Tibial nerve (tissue), 4 donors: Measurements from ENCODE around the gene RNF181. TPM values are rescaled to one million over a fixed set of nuclear protein-coding genes. Genes with fewer than 3 reads are reported as not detected.
A peak's percentile ranks its signal among the peaks of the same experiment; 100 is the strongest.

Source experiments
- DNase-seq, 2 donors: peaks; one replicate each; pipeline ENCODE4 v3.0.0-alpha.2; 2019; ENCODE audit warnings: low spot score in 2 of 2
- H3K27ac ChIP-seq, 4 donors: fragments of 200-600 bp; sonication (generic) in 3 of 4; one replicate each; pipeline ENCODE4 v1.5.1; 2017 to 2019; ENCODE audit warnings: mild to moderate bottlenecking in 1 of 4
- H3K27me3 ChIP-seq, 2 donors: fragments of 200-600 bp; sonication (generic) in 1 of 2; one replicate each; pipeline versions ENCODE4 v1.5.1 to v1.6.0; 2017 to 2019
- H3K36me3 ChIP-seq, 3 donors: fragments of 200-600 bp; sonication (generic); one replicate each; pipeline ENCODE4 v1.5.1; 2018 to 2019
- H3K4me1 ChIP-seq, 4 donors: fragments of 200-600 bp; sonication (generic) in 3 of 4; one replicate each; pipeline ENCODE4 v1.5.1; 2017 to 2019
- H3K4me3 ChIP-seq, 4 donors: fragments of 200-600 bp; sonication (generic) in 3 of 4; one replicate each; pipeline ENCODE4 v1.5.1; 2017 to 2019; ENCODE audit warnings: mild to moderate bottlenecking in 1 of 4, moderate library complexity in 1 of 4
- H3K9me3 ChIP-seq, 4 donors: fragments of 200-600 bp; sonication (generic) in 3 of 4; one replicate each; pipeline ENCODE4 v1.5.1; 2017 to 2019
- EP300 ChIP-seq, 2 donors: sonication (generic); formaldehyde crosslinking; IDR thresholded peaks; one replicate each; pipeline ENCODE4 v1.6.1; 2017; ENCODE audit warnings: antibody characterized with exemption in 2 of 2, mild to moderate bottlenecking in 1 of 2
- POLR2A ChIP-seq, 2 donors: fragments of 450-650 bp; IDR thresholded peaks; one replicate each; pipeline ENCODE4 v1.6.1; 2017; ENCODE audit warnings: antibody characterized with exemption in 2 of 2, mild to moderate bottlenecking in 2 of 2, moderate library complexity in 2 of 2
- WGBS, 2 donors: methylation state at CpG; one replicate each; pipeline ENCODE4 v1.1.5; 2018; 5-methylcytosine and 5-hydroxymethylcytosine counted together
- total RNA-seq, 4 donors: library from RNA; depleted of rRNA; stranded (reverse); fragments of >200 nt; gene quantifications; one replicate each; pipeline ENCODE4 v1.1.0, GENCODE V29; 2016
- TF ChIP-seq, protein P1 (sequence below), 5 experiments: fragments of 200-600 bp in 3 of 5; fragments of 450-650 bp in 2 of 5; sonication (generic) in 3 of 5; IDR thresholded peaks; one replicate each; pipeline ENCODE4 v1.5.1; 2016 to 2019; ENCODE audit warnings: antibody characterized with exemption in 5 of 5, mild to moderate bottlenecking in 3 of 5, moderate library complexity in 2 of 5

The RNF181 gene
- total RNA-seq, 4 donors from 2014 or later = 117 to 212 (median 162) TPM

DNA sequence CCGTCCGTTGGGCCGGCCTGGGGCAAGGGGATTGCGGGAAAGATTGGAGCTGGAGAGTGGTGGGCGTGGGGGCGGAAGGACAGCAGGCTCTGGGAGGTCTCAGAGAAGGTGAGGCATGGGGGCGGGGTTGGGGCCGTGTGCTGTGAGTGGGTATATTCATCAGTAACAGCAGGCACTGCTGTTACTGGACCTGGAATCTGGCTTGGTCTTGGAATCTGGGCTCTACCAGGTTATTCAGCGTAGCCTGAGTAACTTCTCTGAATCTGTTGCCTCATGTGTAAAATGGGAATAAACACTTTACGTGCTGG, 435 bp downstream of the RNF181 start:
- Histone ChIP-seq H3K27ac (peak overlapping the region; percentile 86 to 95 (median 92)), H3K36me3 (peaks cover 0 to 42% (median 4%) of the 10 kb centered on the region in 3 donors), H3K4me1 (peaks cover 0 to 67% (median 32%) of the 10 kb centered on the region in 4 donors), H3K4me3 (peak overlapping the region; percentile 73 to 90 (median 82)), H3K27me3 (no peaks in the 10 kb centered on the region), H3K9me3 (no peaks in the 10 kb centered on the region)
- DNase-seq = no peak
- WGBS, 2 donors = 2 to 4% methylated on average over 10 of the region's 10 CpGs
- no peak for TF ChIP-seq POLR2A (IDR thresholded peaks at IDR 0.05)
- no peak for TF ChIP-seq EP300 (IDR thresholded peaks at IDR 0.05)
- TF ChIP-seq, protein P1, sequence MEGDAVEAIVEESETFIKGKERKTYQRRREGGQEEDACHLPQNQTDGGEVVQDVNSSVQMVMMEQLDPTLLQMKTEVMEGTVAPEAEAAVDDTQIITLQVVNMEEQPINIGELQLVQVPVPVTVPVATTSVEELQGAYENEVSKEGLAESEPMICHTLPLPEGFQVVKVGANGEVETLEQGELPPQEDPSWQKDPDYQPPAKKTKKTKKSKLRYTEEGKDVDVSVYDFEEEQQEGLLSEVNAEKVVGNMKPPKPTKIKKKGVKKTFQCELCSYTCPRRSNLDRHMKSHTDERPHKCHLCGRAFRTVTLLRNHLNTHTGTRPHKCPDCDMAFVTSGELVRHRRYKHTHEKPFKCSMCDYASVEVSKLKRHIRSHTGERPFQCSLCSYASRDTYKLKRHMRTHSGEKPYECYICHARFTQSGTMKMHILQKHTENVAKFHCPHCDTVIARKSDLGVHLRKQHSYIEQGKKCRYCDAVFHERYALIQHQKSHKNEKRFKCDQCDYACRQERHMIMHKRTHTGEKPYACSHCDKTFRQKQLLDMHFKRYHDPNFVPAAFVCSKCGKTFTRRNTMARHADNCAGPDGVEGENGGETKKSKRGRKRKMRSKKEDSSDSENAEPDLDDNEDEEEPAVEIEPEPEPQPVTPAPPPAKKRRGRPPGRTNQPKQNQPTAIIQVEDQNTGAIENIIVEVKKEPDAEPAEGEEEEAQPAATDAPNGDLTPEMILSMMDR (IDR thresholded peaks at IDR 0.05) = no peak

DNA sequence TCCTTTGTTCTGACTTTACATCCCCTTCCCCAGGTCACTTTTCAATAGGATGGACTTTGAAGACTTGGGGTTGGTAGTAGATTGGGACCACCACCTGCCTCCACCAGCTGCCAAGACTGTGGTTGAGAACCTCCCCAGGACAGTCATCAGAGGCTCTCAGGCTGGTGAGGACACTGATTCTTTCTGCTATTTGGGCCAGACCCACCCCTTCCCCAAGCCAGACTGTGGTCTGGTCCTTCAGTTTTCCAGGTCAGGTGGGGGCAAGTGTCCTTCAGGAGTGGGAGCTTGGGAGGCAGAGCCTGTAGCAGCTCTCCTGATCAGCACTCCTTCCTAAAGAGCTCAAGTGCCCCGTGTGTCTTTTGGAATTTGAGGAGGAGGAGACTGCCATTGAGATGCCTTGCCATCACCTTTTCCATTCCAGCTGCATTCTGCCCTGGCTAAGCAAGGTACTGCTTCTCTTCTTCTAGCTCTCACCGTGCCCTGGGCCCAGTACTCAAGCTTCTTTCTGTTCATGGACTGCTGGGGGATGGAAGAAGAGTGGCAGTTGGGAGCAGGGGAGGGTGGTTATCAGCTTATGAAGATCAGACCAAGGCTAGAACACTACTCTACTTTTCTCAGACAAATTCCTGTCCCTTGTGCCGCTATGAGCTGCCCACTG, 1.1 kb downstream of the RNF181 start:
- Histone ChIP-seq H3K36me3 (peaks cover 0 to 43% (median 4%) of the 10 kb centered on the region in 3 donors), H3K4me1 (peaks cover 0 to 67% (median 28%) of the 10 kb centered on the region in 4 donors)
- WGBS, 2 donors = 42 to 44% methylated on average over 3 of the region's 3 CpGs

DNA sequence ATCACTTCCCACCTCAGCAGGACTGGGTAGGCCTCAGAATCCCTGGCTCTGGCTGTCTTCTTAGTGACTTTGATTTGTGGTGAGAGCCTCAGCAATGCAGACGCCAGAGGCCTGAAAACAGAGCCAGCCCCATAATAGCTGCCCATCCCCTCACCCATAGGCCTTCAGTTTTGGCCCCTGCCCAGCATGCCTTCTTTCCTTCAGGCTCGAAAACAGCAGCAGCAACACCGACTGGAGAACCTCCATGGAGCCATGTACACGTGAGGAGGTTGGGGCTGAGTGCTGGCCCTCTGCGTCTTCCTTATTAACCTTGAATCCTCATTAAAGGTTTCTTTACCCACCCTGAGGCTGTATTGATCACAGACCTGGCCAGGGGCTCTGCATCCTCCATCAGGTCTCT, 1.7 kb downstream of the RNF181 start:
- peaks cover 0 to 43% (median 4%) of the 10 kb centered on the region in 3 donors for H3K36me3 ChIP-seq
- no peak overlapping the region for H3K4me3 ChIP-seq
- no peaks in the 10 kb centered on the region for H3K27me3 ChIP-seq
- no peaks in the 10 kb centered on the region for H3K9me3 ChIP-seq
- peak overlapping the region in 1 of 4 donors; percentile 28 for H3K27ac ChIP-seq
- DNase-seq = no peak
- TF ChIP-seq, protein P1 (IDR thresholded peaks at IDR 0.05) = no peak
- TF ChIP-seq POLR2A (IDR thresholded peaks at IDR 0.05) = no peak
- TF ChIP-seq EP300 (IDR thresholded peaks at IDR 0.05) = no peak
- 69 to 73% methylated on average over 5 of the region's 5 CpGs for WGBS, 2 donors
- peaks cover 0 to 65% (median 23%) of the 10 kb centered on the region in 4 donors for H3K4me1 ChIP-seq

More for the DNA sequence above, 1.1 kb downstream of the RNF181 start:
- H3K4me3 ChIP-seq = peak overlapping the region; percentile 73 to 90 (median 82)
- no peaks in the 10 kb centered on the region for H3K9me3 ChIP-seq
- DNase-seq = no peak
- TF ChIP-seq EP300 (IDR thresholded peaks at IDR 0.05) (no peak), POLR2A (IDR thresholded peaks at IDR 0.05) (no peak)
- TF ChIP-seq, protein P1 (IDR thresholded peaks at IDR 0.05) = no peak
- peak overlapping the region in 3 of 4 donors; percentile 28 to 93 (median 92) for H3K27ac ChIP-seq
- no peaks in the 10 kb centered on the region for H3K27me3 ChIP-seq

DNA sequence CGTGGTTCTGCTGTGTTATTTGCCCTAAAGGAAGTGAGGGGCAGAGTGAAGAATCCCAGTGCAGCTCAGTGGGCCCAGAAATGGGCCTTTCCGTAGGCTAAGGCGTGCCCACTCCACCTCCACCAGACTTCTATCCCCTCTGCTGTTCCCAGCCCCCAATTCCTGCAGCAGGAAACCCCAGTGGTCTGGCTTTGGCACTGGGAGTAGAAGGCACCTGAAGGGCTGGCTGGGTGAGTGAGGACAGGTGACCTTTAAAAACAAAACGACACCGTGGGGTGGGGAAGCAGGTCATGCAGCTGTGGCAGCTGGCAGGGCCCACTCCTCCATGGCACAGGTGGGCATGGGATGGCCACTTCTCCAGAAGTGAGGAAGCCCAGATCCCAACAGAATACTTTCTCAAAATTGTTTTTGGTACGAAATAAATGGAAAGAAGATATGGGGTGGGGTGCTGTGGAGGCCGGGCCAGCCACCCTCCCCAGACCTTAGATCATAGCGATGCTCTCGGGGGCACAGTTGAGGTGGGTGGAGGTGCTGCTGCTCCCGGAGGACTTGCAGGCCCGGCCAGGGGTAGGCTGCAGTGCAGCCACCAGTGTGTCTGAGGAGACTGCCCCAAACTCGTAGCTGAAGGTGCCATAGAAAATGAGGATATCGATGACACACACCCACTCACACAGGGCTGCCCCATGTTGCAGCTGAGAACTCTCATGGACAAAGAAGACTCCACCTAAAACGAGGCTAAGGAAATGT, 3.2 kb downstream of the RNF181 start:
- Histone ChIP-seq H3K4me3 (no peak overlapping the region), H3K36me3 (peaks cover 0 to 43% (median 4%) of the 10 kb centered on the region in 3 donors), H3K4me1 (peaks cover 0 to 63% (median 25%) of the 10 kb centered on the region in 4 donors), H3K9me3 (no peaks in the 10 kb centered on the region), H3K27ac (no peak overlapping the region), H3K27me3 (no peaks in the 10 kb centered on the region)
- TF ChIP-seq EP300 (IDR thresholded peaks at IDR 0.05) (no peak), POLR2A (IDR thresholded peaks at IDR 0.05) (no peak)
- TF ChIP-seq, protein P1 (IDR thresholded peaks at IDR 0.05) = no peak
- no peak for DNase-seq
- 68 to 74% methylated on average over 14 of the region's 14 CpGs for WGBS, 2 donors
